Neural crest cell (in vitro differentiated cells): ENCODE data around the gene FASLG. TPM values are rescaled to one million over a fixed set of nuclear protein-coding genes. Genes with fewer than 3 reads are reported as not detected.

ENCODE experiments used
- DNase-seq: peaks from one replicate; pipeline ENCODE4 v3.0.0; 2021; ENCODE audit warnings: low read depth, mixed read lengths, low spot score
- H3K27ac Mint-ChIP-seq: one replicate; pipeline ENCODE4 v1.8.0; 2021; ENCODE audit warnings: mild to moderate bottlenecking, mixed read lengths; ENCODE audit not compliant: unreplicated experiment
- H3K27me3 Mint-ChIP-seq: 2 replicates; pipeline ENCODE4 v1.8.0; 2021; ENCODE audit warnings: low read depth, mild to moderate bottlenecking, mixed read lengths
- H3K36me3 Mint-ChIP-seq: 2 replicates; pipeline ENCODE4 v1.8.0; 2021; ENCODE audit warnings: low read depth, mild to moderate bottlenecking, mixed read lengths
- H3K4me1 Mint-ChIP-seq: 2 replicates; pipeline ENCODE4 v1.8.0; 2021; ENCODE audit warnings: mixed read lengths
- H3K4me3 Mint-ChIP-seq: one replicate; pipeline ENCODE4 v1.8.0; 2021; ENCODE audit warnings: mild to moderate bottlenecking, mixed read lengths
- H3K9me3 Mint-ChIP-seq: 2 replicates; pipeline ENCODE4 v1.8.0; 2021; ENCODE audit warnings: mixed read lengths
- total RNA-seq: library from RNA; stranded (reverse); gene quantifications from 2 replicates; pipeline ENCODE4 v1.2.1, GENCODE V29; 2021
- TF ChIP-seq, protein P1 (sequence below): fragments of 200-600 bp; sonication (generic); conservative IDR thresholded peaks from 2 replicates; pipeline ENCODE4 v1.5.0; 2021; ENCODE audit warnings: antibody characterized with exemption, mild to moderate bottlenecking

The FASLG gene
- total RNA-seq, 1 donor from 2014 or later: not detected

- H3K27me3 Mint-ChIP-seq: no peaks in the 10 kb centered on the region
- H3K36me3 Mint-ChIP-seq: no peaks in the 10 kb centered on the region
- TF ChIP-seq, protein P1, sequence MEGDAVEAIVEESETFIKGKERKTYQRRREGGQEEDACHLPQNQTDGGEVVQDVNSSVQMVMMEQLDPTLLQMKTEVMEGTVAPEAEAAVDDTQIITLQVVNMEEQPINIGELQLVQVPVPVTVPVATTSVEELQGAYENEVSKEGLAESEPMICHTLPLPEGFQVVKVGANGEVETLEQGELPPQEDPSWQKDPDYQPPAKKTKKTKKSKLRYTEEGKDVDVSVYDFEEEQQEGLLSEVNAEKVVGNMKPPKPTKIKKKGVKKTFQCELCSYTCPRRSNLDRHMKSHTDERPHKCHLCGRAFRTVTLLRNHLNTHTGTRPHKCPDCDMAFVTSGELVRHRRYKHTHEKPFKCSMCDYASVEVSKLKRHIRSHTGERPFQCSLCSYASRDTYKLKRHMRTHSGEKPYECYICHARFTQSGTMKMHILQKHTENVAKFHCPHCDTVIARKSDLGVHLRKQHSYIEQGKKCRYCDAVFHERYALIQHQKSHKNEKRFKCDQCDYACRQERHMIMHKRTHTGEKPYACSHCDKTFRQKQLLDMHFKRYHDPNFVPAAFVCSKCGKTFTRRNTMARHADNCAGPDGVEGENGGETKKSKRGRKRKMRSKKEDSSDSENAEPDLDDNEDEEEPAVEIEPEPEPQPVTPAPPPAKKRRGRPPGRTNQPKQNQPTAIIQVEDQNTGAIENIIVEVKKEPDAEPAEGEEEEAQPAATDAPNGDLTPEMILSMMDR: no peak
- H3K4me3 Mint-ChIP-seq: no peak overlapping the region
- no peak for DNase-seq
- peaks cover 19% of the 10 kb centered on the region for H3K4me1 Mint-ChIP-seq
- peaks cover 2% of the 10 kb centered on the region for H3K9me3 Mint-ChIP-seq
- H3K27ac Mint-ChIP-seq: no peak overlapping the region
Observed at GRCh38 chr1:172704001-172704400, 45.1 kb downstream of the FASLG start.

- H3K27me3 Mint-ChIP-seq: no peaks in the 10 kb centered on the region
- H3K9me3 Mint-ChIP-seq: peaks cover 2% of the 10 kb centered on the region
- H3K36me3 Mint-ChIP-seq: no peaks in the 10 kb centered on the region
- H3K4me1 Mint-ChIP-seq: peaks cover 17% of the 10 kb centered on the region
- TF ChIP-seq, protein P1: no peak
- no peak for DNase-seq
- no peak overlapping the region for H3K4me3 Mint-ChIP-seq
- H3K27ac Mint-ChIP-seq: no peak overlapping the region
Observed at GRCh38 chr1:172704420-172705210, 45.7 kb downstream of the FASLG start.

GRCh38 chr1:172708452-172708851 is 49.5 kb downstream of the FASLG start:
- no peaks in the 10 kb centered on the region for H3K27me3 Mint-ChIP-seq
- peaks cover 2% of the 10 kb centered on the region for H3K9me3 Mint-ChIP-seq
- H3K27ac Mint-ChIP-seq: no peak overlapping the region
- DNase-seq: no peak
- TF ChIP-seq, protein P1: no peak
- no peaks in the 10 kb centered on the region for H3K36me3 Mint-ChIP-seq
- H3K4me3 Mint-ChIP-seq: no peak overlapping the region
- H3K4me1 Mint-ChIP-seq: peaks cover 9% of the 10 kb centered on the region

GRCh38 chr1:172711558-172711957 is 52.7 kb downstream of the FASLG start:
- no peak for DNase-seq
- no peaks in the 10 kb centered on the region for H3K9me3 Mint-ChIP-seq
- no peaks in the 10 kb centered on the region for H3K27me3 Mint-ChIP-seq
- H3K27ac Mint-ChIP-seq: no peak overlapping the region
- TF ChIP-seq, protein P1: no peak
- no peak overlapping the region for H3K4me3 Mint-ChIP-seq
- peaks cover 12% of the 10 kb centered on the region for H3K4me1 Mint-ChIP-seq
- no peaks in the 10 kb centered on the region for H3K36me3 Mint-ChIP-seq

- H3K9me3 Mint-ChIP-seq: no peaks in the 10 kb centered on the region
- peaks cover 14% of the 10 kb centered on the region for H3K4me1 Mint-ChIP-seq
- TF ChIP-seq, protein P1: no peak
- H3K36me3 Mint-ChIP-seq: no peaks in the 10 kb centered on the region
- DNase-seq: no peak
- H3K4me3 Mint-ChIP-seq: no peak overlapping the region
- H3K27ac Mint-ChIP-seq: no peak overlapping the region
- H3K27me3 Mint-ChIP-seq: no peaks in the 10 kb centered on the region
Observed at GRCh38 chr1:172713466-172713865, 54.6 kb downstream of the FASLG start.

Other genes with a start within 250 kb of the FASLG start
- gene C1orf105, start 238.4 kb upstream of the FASLG start, total RNA-seq: not detected in 2 replicates
- gene PIGC, start 215.0 kb upstream of the FASLG start, total RNA-seq: 25.0 and 27.8 TPM in 2 replicates
- gene SUCO, start 126.0 kb upstream of the FASLG start, total RNA-seq: 48.6 and 49.8 TPM in 2 replicates